Neural progenitor cell (in vitro differentiated cells): ENCODE results near the gene LAMB4. TPM values are rescaled to one million over a fixed set of nuclear protein-coding genes. Genes with fewer than 3 reads are reported as not detected.

ENCODE experiments used
- DNase-seq: peaks from one replicate; pipeline ENCODE4 v3.0.0-alpha.2; 2016; ENCODE audit warnings: low spot score
- H2AFZ ChIP-seq: fragments of 200-600 bp; sonication (generic); replicated peaks from 2 replicates; pipeline ENCODE4 v1.6.1; 2016; ENCODE audit warnings: antibody characterized with exemption
- H3F3A ChIP-seq: fragments of 200-600 bp; sonication (generic); 2 replicates; pipeline ENCODE4 v1.6.1; 2016; ENCODE audit warnings: antibody characterized with exemption, low read depth
- H3K27ac ChIP-seq: fragments of 200-600 bp; sonication (generic); 2 replicates; pipeline ENCODE4 v1.5.1; 2016; ENCODE audit warnings: mild to moderate bottlenecking
- H3K27me3 ChIP-seq: fragments of 200-600 bp; sonication (generic); 2 replicates; pipeline ENCODE4 v1.6.1; 2016; ENCODE audit warnings: mild to moderate bottlenecking, moderate library complexity
- H3K36me3 ChIP-seq: fragments of 200-600 bp; sonication (generic); 2 replicates; pipeline ENCODE4 v1.5.1; 2016
- H3K4me1 ChIP-seq: fragments of 200-600 bp; sonication (generic); 2 replicates; pipeline ENCODE4 v1.6.1; 2016; ENCODE audit warnings: mixed run types
- H3K4me2 ChIP-seq: fragments of 200-600 bp; sonication (generic); 2 replicates; pipeline ENCODE4 v1.6.1; 2016
- H3K4me3 ChIP-seq: fragments of 200-600 bp; sonication (generic); 2 replicates; pipeline ENCODE4 v1.5.1; 2016
- H3K79me2 ChIP-seq: fragments of 200-600 bp; sonication (generic); 2 replicates; pipeline ENCODE4 v1.6.1; 2016; ENCODE audit warnings: low read depth
- H3K9ac ChIP-seq: fragments of 200-600 bp; sonication (generic); 2 replicates; pipeline ENCODE4 v1.6.1; 2016
- H3K9me3 ChIP-seq: fragments of 200-600 bp; sonication (generic); 2 replicates; pipeline ENCODE4 v1.5.1; 2016; ENCODE audit warnings: low read depth
- H4K20me1 ChIP-seq: fragments of 200-600 bp; sonication (generic); 2 replicates; pipeline ENCODE4 v1.6.1; 2016; ENCODE audit warnings: low read depth
- H3K27ac Mint-ChIP-seq: 3 replicates; pipeline ENCODE4 v1.8.0; 2021; ENCODE audit warnings: mixed read lengths
- H3K27me3 Mint-ChIP-seq: 2 replicates; pipeline ENCODE4 v1.8.0; 2022; ENCODE audit warnings: low read depth, mild to moderate bottlenecking, inconsistent platforms, moderate library complexity, mixed read lengths; ENCODE audit not compliant: insufficient read depth
- H3K36me3 Mint-ChIP-seq: 3 replicates; pipeline ENCODE4 v1.8.0; 2021; ENCODE audit warnings: mixed read lengths
- H3K4me1 Mint-ChIP-seq: 3 replicates; pipeline ENCODE4 v1.8.0; 2021; ENCODE audit warnings: mixed read lengths
- H3K4me3 Mint-ChIP-seq: 3 replicates; pipeline ENCODE4 v1.8.0; 2021; ENCODE audit warnings: mild to moderate bottlenecking, moderate library complexity, mixed read lengths
- H3K9me3 Mint-ChIP-seq: 3 replicates; pipeline ENCODE4 v1.8.0; 2020; ENCODE audit warnings: mixed read lengths
- CTCF ChIP-seq: fragments of 200-600 bp; sonication (generic); IDR thresholded peaks from 2 replicates; pipeline ENCODE4 v1.5.1; 2017; ENCODE audit warnings: antibody characterized with exemption, mild to moderate bottlenecking
- EZH2 ChIP-seq: fragments of 200-600 bp; sonication (generic); IDR thresholded peaks from 2 replicates; pipeline ENCODE4 v1.6.1; 2017; ENCODE audit warnings: antibody characterized with exemption, mild to moderate bottlenecking, moderate library complexity
- EZH2phosphoT487 ChIP-seq: fragments of 200-600 bp; sonication (generic); IDR thresholded peaks from 2 replicates; pipeline ENCODE4 v1.6.1; 2017; ENCODE audit warnings: antibody characterized with exemption
- total RNA-seq: library from RNA; depleted of rRNA; stranded (reverse); fragments of >200 nt; gene quantifications from 2 replicates; pipeline ENCODE4 v1.2.3, GENCODE V29; 2015; ENCODE audit warnings: low replicate concordance

The LAMB4 gene
- total RNA-seq, 1 donor from 2014 or later = not detected

GRCh38 chr7:108015740-108016139, 114.4 kb downstream of the LAMB4 start:
- H3K27ac Mint-ChIP-seq = no peak overlapping the region
- no peaks in the 10 kb centered on the region for H3K4me1 Mint-ChIP-seq
- TF ChIP-seq CTCF = no peak
- no peak for TF ChIP-seq EZH2phosphoT487
- TF ChIP-seq EZH2 = no peak
- Histone ChIP-seq H3K27ac (no peak overlapping the region), H3K79me2 (no peaks in the 10 kb centered on the region), H2AFZ (no peak overlapping the region), H3F3A (no peaks in the 10 kb centered on the region), H3K9me3 (no peaks in the 10 kb centered on the region), H3K4me3 (no peak overlapping the region), H4K20me1 (no peaks in the 10 kb centered on the region), H3K36me3 (no peaks in the 10 kb centered on the region), H3K27me3 (no peaks in the 10 kb centered on the region), H3K9ac (no peak overlapping the region), H3K4me2 (no peak overlapping the region), H3K4me1 (no peaks in the 10 kb centered on the region)
- no peak overlapping the region for H3K4me3 Mint-ChIP-seq
- DNase-seq = no peak
- no peaks in the 10 kb centered on the region for H3K36me3 Mint-ChIP-seq
- no peaks in the 10 kb centered on the region for H3K9me3 Mint-ChIP-seq
- H3K27me3 Mint-ChIP-seq = no peaks in the 10 kb centered on the region

DNA sequence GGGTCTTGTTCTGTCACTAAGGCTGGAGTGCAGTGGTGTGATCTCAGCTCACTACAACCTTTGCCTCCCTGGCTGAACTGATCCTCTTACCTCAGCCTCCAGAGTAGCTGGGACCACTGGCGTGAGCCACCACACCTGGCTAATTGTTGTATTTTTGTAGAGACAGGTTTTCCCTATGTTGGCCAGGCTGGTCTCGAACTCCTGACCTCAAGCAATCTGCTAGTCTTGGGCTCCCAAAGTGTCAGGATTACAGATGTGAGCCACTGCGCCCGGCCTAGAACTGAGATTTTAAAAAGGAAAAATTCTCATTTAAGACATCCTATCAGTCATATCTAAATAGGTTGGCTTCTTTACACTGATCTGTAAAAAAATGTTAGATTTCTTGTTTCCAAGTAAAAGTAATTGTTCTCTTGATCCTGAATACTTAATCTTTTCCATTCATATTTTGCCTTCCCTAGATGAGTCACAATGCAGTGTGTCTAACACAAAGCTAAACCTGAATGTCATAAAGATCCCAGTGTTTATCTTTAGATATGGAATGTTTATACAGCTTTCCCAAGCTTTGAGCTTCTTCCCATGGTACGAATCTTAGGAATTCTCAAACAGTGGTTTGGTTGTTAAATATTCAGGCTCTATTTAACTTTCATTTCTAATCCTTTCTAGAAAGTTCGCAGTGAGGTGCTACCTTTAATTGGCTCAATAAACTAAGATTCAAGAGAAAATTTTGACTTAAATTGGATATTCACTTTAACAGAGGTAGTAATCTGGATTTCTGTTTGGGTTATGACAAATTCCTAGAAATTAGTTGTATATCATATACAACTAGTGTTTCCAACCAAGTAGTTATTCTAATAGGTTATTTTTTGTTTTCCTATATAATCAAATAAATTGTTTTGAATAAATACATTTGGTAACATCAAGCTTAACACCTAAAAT, 115.1 kb downstream of the LAMB4 start:
- Histone ChIP-seq H3K4me2 (no peak overlapping the region), H3K9me3 (no peaks in the 10 kb centered on the region), H3K27me3 (no peaks in the 10 kb centered on the region), H3K9ac (no peak overlapping the region), H3K4me1 (no peaks in the 10 kb centered on the region), H4K20me1 (no peaks in the 10 kb centered on the region), H3K79me2 (no peaks in the 10 kb centered on the region), H2AFZ (no peak overlapping the region), H3F3A (no peaks in the 10 kb centered on the region), H3K4me3 (no peak overlapping the region), H3K36me3 (no peaks in the 10 kb centered on the region), H3K27ac (no peak overlapping the region)
- Mint-ChIP-seq H3K27ac (no peak overlapping the region), H3K27me3 (peaks cover 3% of the 10 kb centered on the region), H3K9me3 (no peaks in the 10 kb centered on the region), H3K36me3 (no peaks in the 10 kb centered on the region), H3K4me1 (no peaks in the 10 kb centered on the region), H3K4me3 (no peak overlapping the region)
- TF ChIP-seq EZH2phosphoT487 (no peak), CTCF (no peak), EZH2 (no peak)
- DNase-seq = no peak

- no peak overlapping the region for H3K27ac ChIP-seq
- no peaks in the 10 kb centered on the region for H3K4me1 ChIP-seq
- no peak for TF ChIP-seq CTCF
- no peak for TF ChIP-seq EZH2
- no peak for TF ChIP-seq EZH2phosphoT487
- no peak overlapping the region for H3K9ac ChIP-seq
- no peaks in the 10 kb centered on the region for H3F3A ChIP-seq
- H3K27me3 ChIP-seq = no peaks in the 10 kb centered on the region
- no peak overlapping the region for H3K4me3 ChIP-seq
- no peaks in the 10 kb centered on the region for H3K36me3 ChIP-seq
- H3K79me2 ChIP-seq = no peaks in the 10 kb centered on the region
- H4K20me1 ChIP-seq = no peaks in the 10 kb centered on the region
- H3K9me3 Mint-ChIP-seq = no peaks in the 10 kb centered on the region
- no peaks in the 10 kb centered on the region for H3K36me3 Mint-ChIP-seq
- no peaks in the 10 kb centered on the region for H3K4me1 Mint-ChIP-seq
- DNase-seq = no peak
- H3K27ac Mint-ChIP-seq = no peak overlapping the region
- no peak overlapping the region for H3K4me2 ChIP-seq
- no peak overlapping the region for H2AFZ ChIP-seq
- peaks cover 3% of the 10 kb centered on the region for H3K27me3 Mint-ChIP-seq
- H3K9me3 ChIP-seq = no peaks in the 10 kb centered on the region
- no peak overlapping the region for H3K4me3 Mint-ChIP-seq
These were observed 115.9 kb downstream of the LAMB4 start for GRCh38 chr7:108014215-108014614.
